Psoas muscle (tissue), 8 donors: ENCODE results near the gene NIP7. TPM values are rescaled to one million over a fixed set of nuclear protein-coding genes. Genes with fewer than 3 reads are reported as not detected.

Experiments
- ATAC-seq, 4 donors: fragments of 200-7000 bp; cut with Tn5 transposase; one replicate each; pipeline ENCODE4 v1.9.1; 2020; ENCODE audit warnings: moderate library complexity in 3 of 4, mild to moderate bottlenecking in 2 of 4
- DNase-seq, 2 donors: peaks; one replicate each; pipeline ENCODE4 v3.0.0-alpha.2; 2020
- H3K27ac ChIP-seq: fragments of 200-600 bp; one replicate; pipeline ENCODE4 v1.8.0; 2022
- H3K27me3 ChIP-seq, 3 donors: fragments of 200-600 bp in 1 of 3; one replicate each; pipeline versions ENCODE4 v1.6.1 to v1.8.0; 2013 to 2022; ENCODE audit warnings: low read length in 2 of 3, mild to moderate bottlenecking in 2 of 3, moderate library complexity in 1 of 3; ENCODE audit not compliant: insufficient read depth in 3 of 3
- H3K36me3 ChIP-seq, 2 donors: fragments of 200-600 bp in 1 of 2; one replicate each; pipeline versions ENCODE4 v1.6.1 to v1.8.0; 2013 to 2022; ENCODE audit warnings: low read depth in 1 of 2, mild to moderate bottlenecking in 1 of 2, moderate library complexity in 1 of 2; ENCODE audit not compliant: insufficient read depth in 1 of 2
- H3K4me1 ChIP-seq: fragments of 200-600 bp; one replicate; pipeline ENCODE4 v1.8.0; 2022
- H3K4me3 ChIP-seq: fragments of 200-600 bp; one replicate; pipeline ENCODE4 v1.8.0; 2022; ENCODE audit warnings: mild to moderate bottlenecking
- H3K9me3 ChIP-seq: fragments of 200-600 bp; one replicate; pipeline ENCODE4 v1.8.0; 2022
- WGBS, 3 donors: extraction: QIAGEN DNeasy Blood & Tissue Kit; methylation state at CpG; one replicate each; pipeline versions ENCODE4 v1.1.6 to v1.1.7; 2013; 5-methylcytosine and 5-hydroxymethylcytosine counted together
- intact Hi-C, 2 donors: fragments of 100-400 bp; cut with DNase I; formaldehyde crosslinking; loops; one replicate each; pipeline versions ENCODE4 v1.11.0 to v1.14.2; 2022
- polyA plus RNA-seq, 3 donors: library from polyadenylated mRNA; stranded (reverse); fragments of 200-250 nt; gene quantifications; one replicate each; pipeline ENCODE4 v1.2.3, GENCODE V29; 2013
- total RNA-seq, 4 donors: library from RNA; stranded (reverse); fragmentation: NEBNext Ultra II Directional in 2 of 4; extraction: Animal tissue kit (Norgen Biotek cat#: 25700) in 2 of 4; gene quantifications; one replicate each; pipeline versions ENCODE4 v1.2.1 to v1.2.4, GENCODE V29; 2021 to 2023
- TF ChIP-seq, protein P1 (sequence below): fragments of 200-600 bp; IDR thresholded peaks from one replicate; pipeline ENCODE4 v1.8.0; 2022; ENCODE audit warnings: antibody characterized with exemption
- donor health status: healthy with polysubstance abuse.
- donor health status: DM: no; HTN: no; CAD: no; lungs with moderate emphysema.
- donor health status: Bipolar disorder and iron deficiency.
- donor health status: healthy.
- donor health status: DM: yes; HTN: yes; CAD: no.
- donor health status: DM: no; HTN: no; CAD: no.
- donor health status: DM: no; HTN: no; CAD: no.
- donor health status: DM: yes; HTN: yes; CAD: no.

Gene NIP7
- total and polyA plus RNA-seq, 7 donors, result 9.2 to 24.8 (median 16.6) TPM

DNA sequence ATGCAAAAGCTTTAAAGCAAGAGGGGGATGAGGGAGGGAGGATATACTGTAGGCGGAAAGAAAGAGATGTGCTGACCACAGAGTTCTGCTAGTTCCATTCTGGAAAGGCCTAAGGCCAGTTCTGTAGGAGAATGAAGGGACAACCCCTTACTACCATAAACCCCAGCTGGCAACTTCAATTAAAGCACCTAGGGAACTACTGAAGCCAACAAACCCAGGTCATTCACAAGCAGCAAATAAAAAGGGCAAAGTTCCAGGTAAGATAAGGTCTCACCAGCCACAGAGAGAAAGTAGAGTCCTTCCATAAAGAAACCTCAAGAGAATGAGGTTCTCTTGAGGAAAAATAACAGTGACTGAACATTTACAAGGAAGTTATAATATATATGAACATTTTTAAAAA lies 33.4 kb downstream of the NIP7 start:
- 91 to 100% (median 92%) methylated on average over 1 of the region's 1 CpG for WGBS, 3 donors
- Histone ChIP-seq H3K27ac (no peak overlapping the region), H3K27me3 (no peaks in the 10 kb centered on the region), H3K4me3 (no peak overlapping the region), H3K4me1 (no peaks in the 10 kb centered on the region), H3K9me3 (no peaks in the 10 kb centered on the region), H3K36me3 (peaks cover 7 to 84% of the 10 kb centered on the region in 2 donors)
- TF ChIP-seq, protein P1, sequence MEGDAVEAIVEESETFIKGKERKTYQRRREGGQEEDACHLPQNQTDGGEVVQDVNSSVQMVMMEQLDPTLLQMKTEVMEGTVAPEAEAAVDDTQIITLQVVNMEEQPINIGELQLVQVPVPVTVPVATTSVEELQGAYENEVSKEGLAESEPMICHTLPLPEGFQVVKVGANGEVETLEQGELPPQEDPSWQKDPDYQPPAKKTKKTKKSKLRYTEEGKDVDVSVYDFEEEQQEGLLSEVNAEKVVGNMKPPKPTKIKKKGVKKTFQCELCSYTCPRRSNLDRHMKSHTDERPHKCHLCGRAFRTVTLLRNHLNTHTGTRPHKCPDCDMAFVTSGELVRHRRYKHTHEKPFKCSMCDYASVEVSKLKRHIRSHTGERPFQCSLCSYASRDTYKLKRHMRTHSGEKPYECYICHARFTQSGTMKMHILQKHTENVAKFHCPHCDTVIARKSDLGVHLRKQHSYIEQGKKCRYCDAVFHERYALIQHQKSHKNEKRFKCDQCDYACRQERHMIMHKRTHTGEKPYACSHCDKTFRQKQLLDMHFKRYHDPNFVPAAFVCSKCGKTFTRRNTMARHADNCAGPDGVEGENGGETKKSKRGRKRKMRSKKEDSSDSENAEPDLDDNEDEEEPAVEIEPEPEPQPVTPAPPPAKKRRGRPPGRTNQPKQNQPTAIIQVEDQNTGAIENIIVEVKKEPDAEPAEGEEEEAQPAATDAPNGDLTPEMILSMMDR, result no peak
- intact Hi-C loops, result no loop called here
- DNase-seq (no peak), ATAC-seq (no peak)

DNA sequence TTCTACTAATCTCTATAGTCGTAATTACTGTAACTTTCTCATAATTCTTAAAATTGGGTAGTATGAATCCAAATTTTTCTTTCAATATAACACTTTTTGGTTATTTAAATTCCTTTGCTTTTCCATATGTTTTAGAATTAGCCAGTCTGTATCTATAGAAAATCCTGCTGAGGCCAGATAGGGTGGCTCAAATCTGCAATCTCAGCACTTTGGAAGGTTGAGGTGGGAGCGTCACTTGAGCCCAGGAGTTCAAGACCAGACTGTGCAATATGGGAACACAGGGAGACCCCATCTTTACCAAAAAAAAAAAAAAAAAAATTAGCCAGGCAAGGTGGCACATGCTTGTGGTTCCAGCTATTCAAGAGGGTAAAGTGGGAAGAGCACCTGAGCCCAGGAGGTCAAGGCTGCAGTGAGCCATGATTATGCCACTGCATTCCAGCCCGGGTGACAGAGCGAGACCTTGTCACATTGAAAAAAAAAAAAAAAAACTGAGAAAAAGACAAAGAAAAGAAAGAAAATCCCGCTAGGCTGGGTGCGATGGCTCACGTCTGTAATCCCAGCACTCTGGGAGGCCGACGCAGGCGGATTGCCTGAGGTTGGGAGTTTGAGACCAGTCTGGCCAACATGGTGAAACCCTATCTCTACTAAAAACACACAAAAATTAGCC lies 37.0 kb downstream of the NIP7 start:
- DNase-seq (no peak), ATAC-seq (no peak)
- TF ChIP-seq, protein P1, result no peak
- no peaks in the 10 kb centered on the region for H3K4me1 ChIP-seq
- no peak overlapping the region for H3K4me3 ChIP-seq
- no peak overlapping the region for H3K27ac ChIP-seq
- no peaks in the 10 kb centered on the region for H3K9me3 ChIP-seq
- 94 to 96% (median 95%) methylated on average over 10 of the region's 10 CpGs for WGBS, 3 donors
- intact Hi-C loops, result no loop called here
- H3K27me3 ChIP-seq, result no peaks in the 10 kb centered on the region
- H3K36me3 ChIP-seq, result peaks cover 9 to 84% of the 10 kb centered on the region in 2 donors

- WGBS, 3 donors, result 84 to 90% (median 86%) methylated on average over 1 of the region's 1 CpG
- intact Hi-C loops, result no loop called here
- Histone ChIP-seq H3K36me3 (peaks cover 13 to 86% of the 10 kb centered on the region in 2 donors), H3K4me1 (no peaks in the 10 kb centered on the region), H3K27ac (no peak overlapping the region), H3K4me3 (no peak overlapping the region), H3K27me3 (no peaks in the 10 kb centered on the region), H3K9me3 (no peaks in the 10 kb centered on the region)
- ATAC-seq (no peak), DNase-seq (no peak)
- TF ChIP-seq, protein P1, result no peak
Measured at GRCh38 chr16:69378036-69378435, 38.5 kb downstream of the NIP7 start.

DNA sequence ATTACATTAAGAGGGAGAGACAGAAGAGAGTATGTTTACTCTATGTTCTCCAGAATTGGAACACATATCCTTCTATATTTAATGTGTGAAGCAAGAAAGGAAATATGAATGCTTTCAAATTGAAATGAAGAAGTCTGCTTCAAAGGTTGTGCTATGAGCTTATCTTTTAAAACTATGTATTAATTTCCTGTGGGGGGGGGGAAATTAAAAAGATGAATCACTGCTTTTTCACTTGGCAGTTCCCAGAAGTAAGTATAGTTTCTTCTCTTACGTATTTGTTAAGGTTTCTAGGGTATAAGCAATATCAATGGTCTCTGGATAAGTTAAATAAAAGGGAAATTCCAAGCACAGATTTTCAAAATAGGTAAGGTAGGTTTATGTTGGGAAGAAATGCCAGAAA lies 39.2 kb downstream of the NIP7 start:
- ATAC-seq (no peak), DNase-seq (no peak)
- Histone ChIP-seq H3K9me3 (no peaks in the 10 kb centered on the region), H3K36me3 (peaks cover 13 to 86% of the 10 kb centered on the region in 2 donors), H3K4me3 (no peak overlapping the region), H3K27ac (no peak overlapping the region), H3K27me3 (no peaks in the 10 kb centered on the region), H3K4me1 (no peaks in the 10 kb centered on the region)
- intact Hi-C loops, result no loop called here
- TF ChIP-seq, protein P1, result no peak
- 78 to 86% (median 82%) methylated on average over 1 of the region's 1 CpG for WGBS, 3 donors

- Histone ChIP-seq H3K27me3 (no peaks in the 10 kb centered on the region), H3K27ac (no peak overlapping the region), H3K36me3 (peaks cover 13 to 76% of the 10 kb centered on the region in 2 donors), H3K4me1 (peaks cover 10% of the 10 kb centered on the region), H3K9me3 (no peaks in the 10 kb centered on the region), H3K4me3 (no peak overlapping the region)
- DNase-seq, result no peak
- ATAC-seq, result no peak
- WGBS, 3 donors, result 66 to 73% (median 68%) methylated on average over 2 of the region's 2 CpGs
- TF ChIP-seq, protein P1, result no peak
- intact Hi-C loops, result loop anchor here in 1 of 2 donors (5.0 kb wide), 1 partner anchor 39 kb away; no protein-coding TSS in a partner anchor
Measured at GRCh38 chr16:69381231-69381630, 41.7 kb downstream of the NIP7 start.
